Hematopoietic multipotent progenitor cell (in vitro differentiated cells): ENCODE results near the gene ATF4. TPM values are rescaled to one million over a fixed set of nuclear protein-coding genes. Genes with fewer than 3 reads are reported as not detected.

Source experiments
- DNase-seq, 3 donors: peaks; one replicate each; pipeline ENCODE4 v3.0.0-alpha.2; 2011 to 2015; ENCODE audit warnings: low read depth in 2 of 3, low spot score in 2 of 3
- total RNA-seq: library from RNA; depleted of rRNA; stranded (reverse); fragments of >200 nt; gene quantifications from one replicate; pipeline ENCODE4 v1.2.3, GENCODE V29; 2012

ATF4 gene
- total RNA-seq, 1 donor, result 167 TPM

DNA sequence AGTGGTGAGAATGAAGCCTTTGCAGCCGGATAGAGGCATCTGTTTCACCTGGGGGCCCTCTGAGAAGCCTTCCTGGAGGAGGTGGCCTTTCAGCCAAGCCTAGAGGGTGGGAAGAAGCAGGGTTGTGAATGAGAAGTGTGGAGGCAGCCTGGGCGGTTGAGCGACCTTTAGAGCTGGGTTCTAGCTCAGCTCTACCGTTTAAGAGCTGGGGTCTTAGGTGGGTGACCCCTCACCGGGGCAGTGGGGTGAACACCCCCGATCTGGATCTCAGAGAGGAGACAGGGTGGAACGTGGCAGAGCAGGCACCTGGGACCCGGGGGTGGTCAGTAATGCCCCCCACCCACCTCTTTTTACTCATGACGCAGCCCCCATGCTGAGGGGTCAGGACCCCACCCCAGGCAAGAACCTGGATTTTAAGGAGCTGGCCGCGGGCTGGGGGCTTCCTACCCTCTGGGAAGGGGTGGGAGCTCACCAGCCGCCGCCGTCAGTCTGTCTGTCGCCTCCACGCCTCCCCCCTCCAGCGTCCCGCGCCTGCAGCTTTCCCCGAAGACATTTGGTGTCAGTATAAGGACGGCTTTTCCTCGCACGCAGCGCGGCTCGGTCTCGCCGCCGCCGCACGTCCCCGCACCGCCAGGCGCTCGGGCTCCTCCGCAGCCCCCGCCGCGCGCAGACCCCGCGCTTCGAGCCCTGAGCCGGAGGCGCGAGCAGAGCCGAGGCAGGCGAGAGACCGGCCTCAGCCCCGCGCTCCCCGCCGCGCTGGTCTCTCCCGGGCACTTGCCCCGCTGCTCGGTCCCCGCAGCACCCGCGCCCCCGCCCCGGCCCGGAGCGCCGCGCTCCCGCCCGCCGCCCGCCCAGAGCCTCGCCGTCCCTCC is 36.8 kb downstream of the ATF4 start:
- no peak for DNase-seq

DNA sequence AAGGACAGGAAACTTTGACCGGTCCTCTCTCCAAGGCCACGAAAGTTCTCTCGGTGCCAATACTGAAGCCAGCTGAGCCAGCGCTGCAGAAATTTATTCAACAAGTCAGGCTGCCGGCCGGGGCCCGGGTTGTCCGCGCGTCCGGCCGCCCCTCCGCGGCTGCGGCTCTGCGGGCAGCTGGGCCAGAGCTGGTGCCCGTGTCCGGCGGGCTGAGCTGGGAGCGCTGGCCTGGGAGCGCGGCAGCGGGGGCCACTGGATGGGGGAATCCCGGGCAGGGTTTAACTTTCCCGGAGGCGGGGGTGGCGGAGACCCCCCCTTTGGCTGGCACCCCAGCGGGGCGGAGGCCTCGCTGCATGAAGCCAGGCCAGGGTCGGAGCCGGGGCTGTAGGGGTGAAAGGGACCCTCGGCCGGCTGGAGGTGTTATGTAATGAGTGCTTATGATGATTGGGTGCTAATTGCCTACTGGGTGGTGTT is 37.9 kb downstream of the ATF4 start:
- no peak for DNase-seq

DNA sequence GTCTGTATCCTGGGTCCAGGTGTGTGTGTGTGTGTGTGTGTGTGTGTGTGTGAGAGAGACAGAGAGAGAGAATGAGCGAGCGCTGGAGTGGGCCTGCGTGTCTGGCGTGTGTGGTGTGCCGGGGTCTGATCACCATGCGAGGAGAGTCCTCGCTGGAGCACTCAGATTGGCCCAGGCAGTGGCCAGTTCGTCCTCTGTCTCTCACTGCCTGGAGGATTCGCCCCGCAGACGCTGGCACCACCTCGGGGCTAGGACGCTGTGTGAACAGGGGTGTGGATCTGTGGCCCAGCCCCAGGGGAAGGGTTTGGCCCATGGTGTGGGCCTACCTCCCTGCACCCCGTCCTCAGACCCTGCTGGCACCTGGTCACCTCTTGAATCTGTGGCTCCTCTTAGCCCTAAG is 38.6 kb downstream of the ATF4 start:
- no peak for DNase-seq

DNA sequence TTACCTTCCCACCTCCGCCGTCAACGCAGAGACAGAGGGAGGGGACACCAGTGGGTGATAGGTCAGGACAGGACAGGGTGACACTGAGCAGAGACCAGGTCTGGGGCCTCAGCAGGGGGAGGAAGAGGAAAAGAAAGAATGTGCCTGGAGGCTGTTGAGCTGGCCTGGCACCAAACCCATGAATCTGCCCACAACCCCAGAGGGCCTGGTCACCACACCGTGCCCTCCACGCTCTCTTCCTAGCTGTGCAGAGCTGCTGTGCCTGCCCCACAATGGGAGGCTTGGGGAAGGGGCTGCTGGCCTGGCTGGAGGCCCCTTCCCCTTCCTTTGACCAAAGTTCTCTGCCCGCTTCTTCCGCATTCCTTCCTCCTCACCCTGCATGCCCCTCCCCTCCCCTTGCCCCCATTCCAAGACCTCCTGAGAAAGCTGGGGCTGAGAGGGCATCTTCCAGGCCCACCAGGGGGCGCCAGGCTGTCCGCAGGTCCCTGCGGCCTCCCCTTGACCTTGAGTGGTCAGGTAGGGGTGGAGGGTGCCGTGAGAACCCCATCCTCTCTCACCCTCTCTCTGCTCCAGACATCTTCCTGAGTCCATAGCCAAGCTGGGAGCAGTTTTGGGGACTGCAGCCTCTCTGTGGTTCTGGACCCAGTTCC is 39.2 kb downstream of the ATF4 start:
- DNase-seq, result no peak

DNA sequence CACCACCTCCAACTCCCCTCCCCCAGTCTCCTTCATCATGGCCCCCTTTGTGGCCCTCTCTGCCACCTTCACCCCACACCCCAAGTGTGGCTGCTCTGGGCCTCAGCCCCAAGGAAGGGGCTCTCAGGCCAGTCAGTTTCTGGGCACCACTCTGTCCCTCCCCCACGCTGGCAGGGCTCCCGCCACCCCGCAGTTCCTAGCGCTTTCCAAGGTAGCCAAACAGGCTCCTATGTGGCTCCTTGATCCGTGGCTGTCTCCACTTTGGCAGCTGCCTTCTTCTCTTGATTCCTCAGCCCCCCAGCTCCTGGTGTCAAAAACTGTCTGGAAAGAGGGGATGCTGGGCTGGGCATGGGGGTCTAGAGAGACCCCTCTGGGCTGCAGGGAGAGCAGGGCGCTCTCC is 39.8 kb downstream of the ATF4 start:
- no peak for DNase-seq

DNA sequence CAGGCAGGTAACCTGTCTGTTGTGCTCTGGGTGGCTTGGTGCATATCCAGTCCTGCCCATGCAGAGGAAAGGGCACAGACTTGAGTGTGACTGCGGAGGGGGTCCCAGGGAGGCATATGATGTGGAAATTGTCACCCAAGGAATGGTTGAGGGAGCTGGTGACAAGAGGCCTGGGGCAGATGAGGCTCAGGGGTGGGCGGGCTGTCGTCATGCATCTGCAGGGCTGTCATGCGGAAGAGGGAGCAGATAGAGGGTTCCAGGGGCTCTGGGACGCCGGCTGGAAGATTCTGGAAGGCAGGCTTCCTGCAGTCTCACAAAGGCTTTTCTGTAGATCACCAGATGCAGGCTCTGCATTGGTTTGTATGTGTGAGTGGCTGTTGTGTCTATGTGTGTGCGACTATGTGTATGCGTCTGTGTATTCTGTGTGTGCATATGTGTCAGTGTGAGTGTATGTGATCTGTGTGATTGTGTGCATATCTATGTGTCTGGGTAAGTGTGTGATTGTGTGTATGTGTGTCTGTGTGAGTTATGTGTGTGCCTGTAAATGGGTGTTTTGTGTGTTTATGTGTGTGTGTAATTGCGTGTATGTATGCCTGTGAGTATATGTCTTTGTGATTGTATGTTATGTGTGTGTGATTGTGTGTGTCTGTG is 42.6 kb downstream of the ATF4 start:
- DNase-seq, result no peak

DNA sequence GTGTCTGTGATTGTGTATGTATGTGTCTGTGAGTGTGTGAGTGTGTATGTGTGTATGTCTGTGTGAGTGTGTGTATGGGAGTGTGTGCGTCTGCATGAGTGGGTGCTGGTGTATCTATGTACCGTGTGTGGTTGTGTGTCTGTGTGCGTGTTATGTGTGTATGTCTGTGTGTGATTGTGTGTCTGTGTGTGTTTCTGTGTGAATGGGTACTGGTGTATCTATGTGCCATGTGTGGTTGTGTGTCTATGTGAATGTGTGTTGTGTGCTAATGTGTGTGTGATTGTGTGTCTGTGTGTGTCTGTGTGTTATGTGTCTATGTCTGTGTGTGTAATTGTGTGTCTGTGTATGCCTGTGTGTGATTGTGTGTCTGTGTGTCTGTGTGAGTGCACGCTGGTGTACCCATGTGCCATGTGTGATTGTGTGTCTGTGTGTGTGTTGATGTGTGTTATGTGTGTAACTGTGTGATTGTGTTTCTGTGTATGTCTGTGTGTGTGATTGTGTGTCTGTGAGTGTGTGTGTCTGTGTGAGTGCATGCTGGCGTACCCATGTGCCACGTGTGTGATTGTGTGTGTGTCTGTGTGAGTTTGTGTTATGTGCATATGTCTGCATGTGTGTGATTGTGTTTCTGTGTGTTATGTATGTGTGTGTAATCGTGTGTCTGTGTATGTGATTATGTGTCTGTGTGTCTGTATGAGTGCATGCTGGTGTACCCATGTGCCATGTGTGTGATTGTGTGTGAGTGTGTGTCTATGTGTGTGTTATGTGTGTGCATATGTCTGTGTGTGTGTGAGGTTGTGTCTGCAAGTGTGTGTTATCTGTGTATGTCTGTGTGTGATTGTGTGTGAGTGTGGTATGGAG is 43.4 kb downstream of the ATF4 start:
- no peak for DNase-seq

GRCh38 chr22:39565414-39565944 is 45.1 kb downstream of the ATF4 start:
- no peak for DNase-seq

GRCh38 chr22:39567135-39567946 is 47.0 kb downstream of the ATF4 start:
- DNase-seq, result no peak

DNA sequence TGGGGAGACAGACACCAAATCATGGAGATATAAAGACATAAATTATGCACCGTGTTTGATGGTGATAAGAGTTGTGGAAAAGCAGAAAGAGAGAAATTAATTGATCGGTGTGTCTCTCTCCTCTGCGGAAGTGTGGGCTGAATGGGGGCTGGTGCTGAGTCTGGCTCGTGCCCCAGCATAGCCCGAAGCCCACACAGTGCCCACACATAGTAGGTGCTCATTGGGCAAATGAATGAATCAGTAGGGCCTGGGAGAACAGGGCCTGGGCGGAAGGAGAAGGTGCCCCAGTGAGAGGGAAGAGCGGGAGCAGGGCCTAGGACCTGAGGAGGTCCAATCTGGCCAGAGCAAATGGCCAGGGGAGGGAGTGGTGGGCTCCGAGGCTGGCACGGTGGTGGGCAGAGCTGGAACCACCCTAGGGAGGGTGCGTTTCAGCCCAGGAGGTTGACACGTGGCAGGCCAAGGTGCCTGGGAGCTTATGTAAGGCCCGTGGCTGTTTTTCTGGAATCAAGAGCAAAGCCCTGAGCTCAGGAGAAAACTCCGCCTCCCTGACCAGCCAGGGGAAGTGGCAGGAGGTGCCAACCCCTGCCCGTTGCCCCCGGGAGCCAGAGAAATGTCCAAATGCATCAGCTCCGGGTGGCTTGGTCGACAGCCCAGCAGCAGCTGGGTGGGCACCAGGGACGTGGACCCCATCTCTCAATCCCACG is 48.1 kb downstream of the ATF4 start:
- DNase-seq, result no peak

- no peak for DNase-seq
These were observed 48.7 kb downstream of the ATF4 start for GRCh38 chr22:39569066-39569465.

GRCh38 chr22:39570226-39570625 is 49.9 kb downstream of the ATF4 start:
- DNase-seq, result no peak

- DNase-seq, result no peak
These were observed 50.3 kb downstream of the ATF4 start, which contains the start of gene CACNA1I for GRCh38 chr22:39570665-39571064. Gene CACNA1I, plus strand, starts transcription at chr22:39570753. Its CDS starts 0 bp downstream, at chr22:39570753.

DNA sequence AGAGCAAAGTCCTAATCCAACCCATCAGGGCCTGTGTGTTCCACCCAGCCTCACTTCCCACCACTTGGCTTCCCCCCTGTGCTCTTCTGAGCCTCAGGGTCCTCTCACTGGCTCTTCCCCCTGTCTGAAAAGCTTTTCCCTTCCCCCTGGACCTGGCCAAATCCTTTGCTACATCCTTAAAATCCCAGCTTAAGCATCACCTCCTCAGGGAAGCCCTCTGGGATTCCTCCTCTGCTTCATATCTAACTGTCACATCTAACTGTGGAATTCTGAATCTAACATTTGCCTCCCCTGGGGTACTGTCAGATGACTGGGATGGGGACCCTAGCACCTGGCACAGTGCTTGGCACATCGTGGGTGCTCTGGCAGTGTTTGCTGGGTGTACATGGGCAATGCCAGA is 51.2 kb downstream of the ATF4 start:
- no peak for DNase-seq

Other genes with a start within 250 kb of the ATF4 start
- gene RPL3, start 200.9 kb upstream of the ATF4 start, total RNA-seq, result 10,531 TPM
- 92.9 TPM for gene SYNGR1, start 170.6 kb upstream of the ATF4 start, total RNA-seq
- gene TAB1, start 120.8 kb upstream of the ATF4 start, total RNA-seq, result 29.6 TPM
- gene MGAT3, start 63.5 kb upstream of the ATF4 start, total RNA-seq, result 1.1 TPM
- gene MIEF1, start 18.3 kb upstream of the ATF4 start, total RNA-seq, result 19.7 TPM
- gene RPS19BP1, start 12.2 kb downstream of the ATF4 start, total RNA-seq, result 40.1 TPM
- under 0.01 TPM for gene CACNA1I, start 50.2 kb downstream of the ATF4 start, total RNA-seq